ENCODE data around the gene FGF18.

DNA sequence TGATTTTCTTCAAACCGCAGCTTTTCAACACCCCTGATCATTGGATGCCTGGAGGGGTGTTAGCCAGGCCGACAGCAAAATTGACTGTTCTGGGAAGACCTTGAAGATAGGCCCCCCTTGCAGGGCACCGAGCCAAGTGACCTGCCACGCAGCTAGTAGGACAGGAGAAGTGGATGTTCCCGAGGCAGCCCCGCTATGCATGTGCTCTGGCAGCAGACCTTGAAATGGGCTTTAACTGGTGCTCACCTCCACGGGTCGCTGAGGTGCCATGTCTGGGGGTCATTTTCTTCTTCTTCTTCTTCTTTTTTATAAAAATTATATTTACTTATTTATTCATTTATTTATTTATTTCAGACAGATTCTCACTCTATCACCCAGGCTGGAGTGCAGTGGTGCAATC is 12.6 kb downstream of the FGF18 start:
- TF ChIP-seq, protein P1, sequence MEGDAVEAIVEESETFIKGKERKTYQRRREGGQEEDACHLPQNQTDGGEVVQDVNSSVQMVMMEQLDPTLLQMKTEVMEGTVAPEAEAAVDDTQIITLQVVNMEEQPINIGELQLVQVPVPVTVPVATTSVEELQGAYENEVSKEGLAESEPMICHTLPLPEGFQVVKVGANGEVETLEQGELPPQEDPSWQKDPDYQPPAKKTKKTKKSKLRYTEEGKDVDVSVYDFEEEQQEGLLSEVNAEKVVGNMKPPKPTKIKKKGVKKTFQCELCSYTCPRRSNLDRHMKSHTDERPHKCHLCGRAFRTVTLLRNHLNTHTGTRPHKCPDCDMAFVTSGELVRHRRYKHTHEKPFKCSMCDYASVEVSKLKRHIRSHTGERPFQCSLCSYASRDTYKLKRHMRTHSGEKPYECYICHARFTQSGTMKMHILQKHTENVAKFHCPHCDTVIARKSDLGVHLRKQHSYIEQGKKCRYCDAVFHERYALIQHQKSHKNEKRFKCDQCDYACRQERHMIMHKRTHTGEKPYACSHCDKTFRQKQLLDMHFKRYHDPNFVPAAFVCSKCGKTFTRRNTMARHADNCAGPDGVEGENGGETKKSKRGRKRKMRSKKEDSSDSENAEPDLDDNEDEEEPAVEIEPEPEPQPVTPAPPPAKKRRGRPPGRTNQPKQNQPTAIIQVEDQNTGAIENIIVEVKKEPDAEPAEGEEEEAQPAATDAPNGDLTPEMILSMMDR (IDR thresholded peaks at IDR 0.05; ENCODE audit: low read depth, low read length, missing input control), result no peak
- TF ChIP-seq, protein P2, sequence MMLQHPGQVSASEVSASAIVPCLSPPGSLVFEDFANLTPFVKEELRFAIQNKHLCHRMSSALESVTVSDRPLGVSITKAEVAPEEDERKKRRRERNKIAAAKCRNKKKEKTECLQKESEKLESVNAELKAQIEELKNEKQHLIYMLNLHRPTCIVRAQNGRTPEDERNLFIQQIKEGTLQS (IDR thresholded peaks at IDR 0.05), result no peak
- TF ChIP-seq FOXA1 (IDR thresholded peaks at IDR 0.05) (no peak), TAF1 (conservative IDR thresholded peaks at IDR 0.05) (no peak), SP1 (IDR thresholded peaks at IDR 0.05) (no peak), RAD21 (IDR thresholded peaks at IDR 0.05) (no peak), JUND (IDR thresholded peaks at IDR 0.05) (no peak)
- TF ChIP-seq, protein P3, sequence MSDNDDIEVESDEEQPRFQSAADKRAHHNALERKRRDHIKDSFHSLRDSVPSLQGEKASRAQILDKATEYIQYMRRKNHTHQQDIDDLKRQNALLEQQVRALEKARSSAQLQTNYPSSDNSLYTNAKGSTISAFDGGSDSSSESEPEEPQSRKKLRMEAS (IDR thresholded peaks at IDR 0.05), result no peak
